Pancreas (tissue), 10 donors: ENCODE data around the gene NUDT14. TPM values are rescaled to one million over a fixed set of nuclear protein-coding genes. Genes with fewer than 3 reads are reported as not detected.
A peak's percentile ranks its signal among the peaks of the same experiment; 100 is the strongest.

Source experiments
- ATAC-seq, 4 donors: fragments of 200-7000 bp; cut with Tn5 transposase; one replicate each; pipeline versions ENCODE4 v1.8.0 to v1.9.1; 2020; ENCODE audit warnings: mild to moderate bottlenecking in 4 of 4, moderate library complexity in 4 of 4
- DNase-seq, 6 donors: peaks; one replicate each; pipeline ENCODE4 v3.0.0-alpha.2; 2020
- FAIRE-seq: peaks from 2 replicates; lab custom pipeline; 2012; peaks lifted over from hg19 to GRCh38; lab: Jason Lieb, UNC
- H3K27ac ChIP-seq, 4 donors: fragments of 200-600 bp; sonication (generic); 1 replicate in 3 of 4; 2 replicates in 1 of 4; pipeline versions ENCODE4 v1.5.0 to v1.8.0; 2020
- H3K27me3 ChIP-seq, 4 donors: fragments of 200-600 bp; one replicate each; pipeline ENCODE4 v1.8.0; 2021
- H3K36me3 ChIP-seq, 3 donors: fragments of 200-600 bp; sonication (generic) in 1 of 3; one replicate each; pipeline versions ENCODE4 v1.5.0 to v1.8.0; 2020 to 2021
- H3K4me1 ChIP-seq, 3 donors: fragments of 200-600 bp; one replicate each; pipeline ENCODE4 v1.8.0; 2021
- H3K4me3 ChIP-seq, 4 donors: fragments of 200-600 bp; sonication (generic) in 2 of 4; one replicate each; pipeline versions ENCODE4 v1.5.0 to v1.8.0; 2020 to 2021
- H3K9me3 ChIP-seq, 4 donors: fragments of 200-600 bp; one replicate each; pipeline ENCODE4 v1.8.0; 2021
- CTCF ChIP-seq, 4 donors: fragments of 200-600 bp; sonication (generic) in 3 of 4; IDR thresholded peaks; one replicate each; pipeline versions ENCODE4 v1.5.0 to v1.8.0; 2021; ENCODE audit warnings: antibody characterized with exemption in 4 of 4
- WGBS, 2 donors: extraction: QIAGEN DNeasy Blood & Tissue Kit; methylation state at CpG; one replicate each; pipeline ENCODE4 v1.1.7; 2013; 5-methylcytosine and 5-hydroxymethylcytosine counted together
- intact Hi-C, 3 donors: fragments of 100-400 bp; cut with DNase I; formaldehyde crosslinking; loops; one replicate each; pipeline versions ENCODE4 v1.11.1 to v1.14.2; 2022
- polyA plus RNA-seq, 2 donors: library from polyadenylated mRNA; stranded (reverse); fragments of 200-250 nt; gene quantifications; one replicate each; pipeline ENCODE4 v1.2.3, GENCODE V29; 2013
- total RNA-seq, 6 donors: library from RNA; stranded (reverse); fragmentation: NEBNext Ultra II Directional in 4 of 6; extraction: Animal tissue kit (Norgen Biotek cat#: 25700) in 4 of 6; gene quantifications; one replicate each; pipeline versions ENCODE4 v1.2.1 to v1.2.4, GENCODE V29; 2021 to 2023
- donor health status: healthy with polysubstance abuse.
- donor health status: DM: no; HTN: no; CAD: no; lungs with moderate emphysema.
- donor health status: DM: no; HTN: no; CAD: no.
- donor health status: control.
- donor health status: control.
- donor health status: Bipolar disorder and iron deficiency.
- donor health status: DM: yes; HTN: yes; CAD: no.
- donor health status: DM: no; HTN: no; CAD: no.
- donor health status: DM: no; HTN: no; CAD: no.
- donor health status: DM: yes; HTN: yes; CAD: no.

Gene NUDT14
- total and polyA plus RNA-seq, 8 donors = 24.7 to 64.9 (median 32.6) TPM

GRCh38 chr14:105182296-105183020 is 1.3 kb upstream of the NUDT14 start:
- TF ChIP-seq CTCF (IDR thresholded peaks at IDR 0.05) = no peak
- ATAC-seq = no peak
- DNase-seq = no peak
- intact Hi-C loops = no loop called here
- Histone ChIP-seq H3K4me3 (no peak overlapping the region), H3K9me3 (no peaks in the 10 kb centered on the region), H3K27me3 (no peaks in the 10 kb centered on the region), H3K4me1 (peaks cover 4 to 10% (median 6%) of the 10 kb centered on the region in 3 donors), H3K27ac (no peak overlapping the region), H3K36me3 (no peaks in the 10 kb centered on the region)
- 83 to 90% methylated on average over 25 of the region's 25 CpGs for WGBS, 2 donors
- no peak for FAIRE-seq

- TF ChIP-seq CTCF (IDR thresholded peaks at IDR 0.05) = no peak
- WGBS, 2 donors = 40 to 45% methylated on average over 20 to 21 of the region's 21 CpGs
- no peaks in the 10 kb centered on the region for H3K27me3 ChIP-seq
- DNase-seq (no peak), ATAC-seq (no peak), FAIRE-seq (no peak)
- no peak overlapping the region for H3K27ac ChIP-seq
- intact Hi-C loops = no loop called here
- H3K4me1 ChIP-seq = peaks cover 5 to 10% (median 9%) of the 10 kb centered on the region in 3 donors
- H3K9me3 ChIP-seq = no peaks in the 10 kb centered on the region
- no peaks in the 10 kb centered on the region for H3K36me3 ChIP-seq
- H3K4me3 ChIP-seq = peak overlapping the region in 3 of 4 donors; percentile 35 to 64 (median 54)
These were observed 610 bp upstream of the NUDT14 start for GRCh38 chr14:105181549-105182295.

- no peak for TF ChIP-seq CTCF (IDR thresholded peaks at IDR 0.05)
- DNase-seq (no peak), FAIRE-seq (no peak), ATAC-seq (no peak)
- Histone ChIP-seq H3K4me3 (no peak overlapping the region), H3K4me1 (peaks cover 11 to 19% (median 16%) of the 10 kb centered on the region in 3 donors), H3K27me3 (no peaks in the 10 kb centered on the region), H3K36me3 (no peaks in the 10 kb centered on the region), H3K9me3 (no peaks in the 10 kb centered on the region), H3K27ac (no peak overlapping the region)
- intact Hi-C loops = no loop called here
- WGBS, 2 donors = 79 to 86% methylated on average over 13 of the region's 13 CpGs
These were observed 1.9 kb downstream of the NUDT14 start for GRCh38 chr14:105179191-105179590.

GRCh38 chr14:105178868-105179140 is 2.3 kb downstream of the NUDT14 start:
- ATAC-seq = no peak
- peaks cover 11 to 19% (median 16%) of the 10 kb centered on the region in 3 donors for H3K4me1 ChIP-seq
- intact Hi-C loops = no loop called here
- WGBS, 2 donors = 92% methylated on average over 11 of the region's 11 CpGs
- H3K36me3 ChIP-seq = no peaks in the 10 kb centered on the region
- no peak for TF ChIP-seq CTCF (IDR thresholded peaks at IDR 0.05)
- no peaks in the 10 kb centered on the region for H3K9me3 ChIP-seq
- H3K27me3 ChIP-seq = no peaks in the 10 kb centered on the region
- H3K4me3 ChIP-seq = no peak overlapping the region
- DNase-seq = no peak
- no peak for FAIRE-seq
- H3K27ac ChIP-seq = no peak overlapping the region
